Adrenal gland (tissue), 5 donors: ENCODE measurements around the gene PABPC1L.

Experiments
- CTCF ChIP-seq, 6 experiments: fragments of 450-650 bp in 4 of 6; fragments of 200-600 bp in 2 of 6; sonication (generic) in 1 of 6; IDR thresholded peaks; 1 replicate in 5 of 6; 2 replicates in 1 of 6; pipeline versions ENCODE4 v1.5.1 to v1.8.0; 2016 to 2021; ENCODE audit warnings: antibody characterized with exemption in 6 of 6, mild to moderate bottlenecking in 2 of 6, moderate library complexity in 1 of 6
- POLR2A ChIP-seq, 2 donors: fragments of 450-650 bp; IDR thresholded peaks; one replicate each; pipeline ENCODE4 v1.6.1; 2017; ENCODE audit warnings: antibody characterized with exemption in 2 of 2, mild to moderate bottlenecking in 2 of 2, moderate library complexity in 1 of 2
- donor health status: DM: no; HTN: no; CAD: no.

GRCh38 chr20:44960103-44960852 is 50.4 kb downstream of the PABPC1L start, which contains the start of gene TOMM34:
- TF ChIP-seq CTCF (IDR thresholded peaks at IDR 0.05) (no peak), POLR2A (IDR thresholded peaks at IDR 0.05) (peak; percentile 63 to 85)
